ENCODE data around the gene SCN5A.

The SCN5A gene

GRCh38 chr3:38549082-38549481, 100.4 kb downstream of the SCN5A start:
- no peak overlapping the region for H3K4me3 ChIP-seq (ENCODE audit: low read depth, low read length)
- no peaks in the 10 kb centered on the region for H3K27me3 ChIP-seq (ENCODE audit: control insufficient read depth, insufficient read depth, low read length)
- peaks cover 3% of the 10 kb centered on the region for H3K4me1 ChIP-seq (ENCODE audit: control insufficient read depth, insufficient read depth, low read length)
- H3K9ac ChIP-seq (ENCODE audit: low read depth, low read length), result no peak overlapping the region
- H3K9me3 ChIP-seq (ENCODE audit: control insufficient read depth, insufficient read depth, low read length), result no peaks in the 10 kb centered on the region
- H3K36me3 ChIP-seq (ENCODE audit: control insufficient read depth, insufficient read depth, low read length), result no peaks in the 10 kb centered on the region

GRCh38 chr3:38548154-38548931, 101.1 kb downstream of the SCN5A start:
- no peak overlapping the region for H3K9ac ChIP-seq (ENCODE audit: low read depth, low read length)
- no peaks in the 10 kb centered on the region for H3K27me3 ChIP-seq (ENCODE audit: control insufficient read depth, insufficient read depth, low read length)
- no peak overlapping the region for H3K4me3 ChIP-seq (ENCODE audit: low read depth, low read length)
- H3K4me1 ChIP-seq (ENCODE audit: control insufficient read depth, insufficient read depth, low read length), result peaks cover 3% of the 10 kb centered on the region
- no peaks in the 10 kb centered on the region for H3K9me3 ChIP-seq (ENCODE audit: control insufficient read depth, insufficient read depth, low read length)
- no peaks in the 10 kb centered on the region for H3K36me3 ChIP-seq (ENCODE audit: control insufficient read depth, insufficient read depth, low read length)

- Histone ChIP-seq H3K4me1 (ENCODE audit: control insufficient read depth, insufficient read depth, low read length) (peaks cover 3% of the 10 kb centered on the region), H3K27me3 (ENCODE audit: control insufficient read depth, insufficient read depth, low read length) (no peaks in the 10 kb centered on the region), H3K4me3 (ENCODE audit: low read depth, low read length) (no peak overlapping the region), H3K9me3 (ENCODE audit: control insufficient read depth, insufficient read depth, low read length) (no peaks in the 10 kb centered on the region), H3K9ac (ENCODE audit: low read depth, low read length) (no peak overlapping the region), H3K36me3 (ENCODE audit: control insufficient read depth, insufficient read depth, low read length) (no peaks in the 10 kb centered on the region)
Measured at GRCh38 chr3:38545983-38546382, 103.5 kb downstream of the SCN5A start.

- Histone ChIP-seq H3K4me3 (ENCODE audit: low read depth, low read length) (no peak overlapping the region), H3K9me3 (ENCODE audit: control insufficient read depth, insufficient read depth, low read length) (no peaks in the 10 kb centered on the region), H3K4me1 (ENCODE audit: control insufficient read depth, insufficient read depth, low read length) (peaks cover 3% of the 10 kb centered on the region), H3K36me3 (ENCODE audit: control insufficient read depth, insufficient read depth, low read length) (no peaks in the 10 kb centered on the region), H3K27me3 (ENCODE audit: control insufficient read depth, insufficient read depth, low read length) (no peaks in the 10 kb centered on the region), H3K9ac (ENCODE audit: low read depth, low read length) (no peak overlapping the region)
Measured at GRCh38 chr3:38545550-38545949, 103.9 kb downstream of the SCN5A start.

GRCh38 chr3:38544926-38545325, 104.6 kb downstream of the SCN5A start:
- Histone ChIP-seq H3K9ac (ENCODE audit: low read depth, low read length) (no peak overlapping the region), H3K4me3 (ENCODE audit: low read depth, low read length) (no peak overlapping the region), H3K36me3 (ENCODE audit: control insufficient read depth, insufficient read depth, low read length) (no peaks in the 10 kb centered on the region), H3K9me3 (ENCODE audit: control insufficient read depth, insufficient read depth, low read length) (no peaks in the 10 kb centered on the region), H3K27me3 (ENCODE audit: control insufficient read depth, insufficient read depth, low read length) (no peaks in the 10 kb centered on the region), H3K4me1 (ENCODE audit: control insufficient read depth, insufficient read depth, low read length) (peaks cover 3% of the 10 kb centered on the region)

GRCh38 chr3:38543586-38543985, 105.9 kb downstream of the SCN5A start:
- H3K9me3 ChIP-seq (ENCODE audit: control insufficient read depth, insufficient read depth, low read length), result no peaks in the 10 kb centered on the region

GRCh38 chr3:38542401-38543298, 106.8 kb downstream of the SCN5A start:
- Histone ChIP-seq H3K27me3 (ENCODE audit: control insufficient read depth, insufficient read depth, low read length) (no peaks in the 10 kb centered on the region), H3K9me3 (ENCODE audit: control insufficient read depth, insufficient read depth, low read length) (no peaks in the 10 kb centered on the region), H3K4me3 (ENCODE audit: low read depth, low read length) (no peak overlapping the region), H3K36me3 (ENCODE audit: control insufficient read depth, insufficient read depth, low read length) (no peaks in the 10 kb centered on the region), H3K9ac (ENCODE audit: low read depth, low read length) (no peak overlapping the region), H3K4me1 (ENCODE audit: control insufficient read depth, insufficient read depth, low read length) (no peaks in the 10 kb centered on the region)

More at GRCh38 chr3:38543586-38543985, 105.9 kb downstream of the SCN5A start:
- no peaks in the 10 kb centered on the region for H3K36me3 ChIP-seq (ENCODE audit: control insufficient read depth, insufficient read depth, low read length)
- H3K27me3 ChIP-seq (ENCODE audit: control insufficient read depth, insufficient read depth, low read length), result no peaks in the 10 kb centered on the region
- no peak overlapping the region for H3K9ac ChIP-seq (ENCODE audit: low read depth, low read length)
- H3K4me3 ChIP-seq (ENCODE audit: low read depth, low read length), result no peak overlapping the region
- H3K4me1 ChIP-seq (ENCODE audit: control insufficient read depth, insufficient read depth, low read length), result peaks cover 3% of the 10 kb centered on the region

GRCh38 chr3:38541806-38542205, 107.7 kb downstream of the SCN5A start:
- no peak overlapping the region for H3K4me3 ChIP-seq (ENCODE audit: low read depth, low read length)
- no peak overlapping the region for H3K9ac ChIP-seq (ENCODE audit: low read depth, low read length)
- peaks cover 5% of the 10 kb centered on the region for H3K4me1 ChIP-seq (ENCODE audit: control insufficient read depth, insufficient read depth, low read length)
- H3K9me3 ChIP-seq (ENCODE audit: control insufficient read depth, insufficient read depth, low read length), result no peaks in the 10 kb centered on the region
- no peaks in the 10 kb centered on the region for H3K36me3 ChIP-seq (ENCODE audit: control insufficient read depth, insufficient read depth, low read length)
- H3K27me3 ChIP-seq (ENCODE audit: control insufficient read depth, insufficient read depth, low read length), result no peaks in the 10 kb centered on the region

- Histone ChIP-seq H3K36me3 (ENCODE audit: control insufficient read depth, insufficient read depth, low read length) (no peaks in the 10 kb centered on the region), H3K4me3 (ENCODE audit: low read depth, low read length) (no peak overlapping the region), H3K9ac (ENCODE audit: low read depth, low read length) (no peak overlapping the region), H3K27me3 (ENCODE audit: control insufficient read depth, insufficient read depth, low read length) (no peaks in the 10 kb centered on the region), H3K9me3 (ENCODE audit: control insufficient read depth, insufficient read depth, low read length) (no peaks in the 10 kb centered on the region), H3K4me1 (ENCODE audit: control insufficient read depth, insufficient read depth, low read length) (peaks cover 10% of the 10 kb centered on the region)
Measured at GRCh38 chr3:38538773-38539353, 110.6 kb downstream of the SCN5A start.

- no peak overlapping the region for H3K4me3 ChIP-seq (ENCODE audit: low read depth, low read length)
- H3K9me3 ChIP-seq (ENCODE audit: control insufficient read depth, insufficient read depth, low read length), result no peaks in the 10 kb centered on the region
- H3K9ac ChIP-seq (ENCODE audit: low read depth, low read length), result no peak overlapping the region
- no peaks in the 10 kb centered on the region for H3K36me3 ChIP-seq (ENCODE audit: control insufficient read depth, insufficient read depth, low read length)
- no peaks in the 10 kb centered on the region for H3K27me3 ChIP-seq (ENCODE audit: control insufficient read depth, insufficient read depth, low read length)
- peaks cover 10% of the 10 kb centered on the region for H3K4me1 ChIP-seq (ENCODE audit: control insufficient read depth, insufficient read depth, low read length)
Measured at GRCh38 chr3:38536671-38537070, 112.8 kb downstream of the SCN5A start.

- Histone ChIP-seq H3K4me3 (ENCODE audit: low read depth, low read length) (no peak overlapping the region), H3K9me3 (ENCODE audit: control insufficient read depth, insufficient read depth, low read length) (no peaks in the 10 kb centered on the region), H3K36me3 (ENCODE audit: control insufficient read depth, insufficient read depth, low read length) (no peaks in the 10 kb centered on the region), H3K9ac (ENCODE audit: low read depth, low read length) (no peak overlapping the region), H3K4me1 (ENCODE audit: control insufficient read depth, insufficient read depth, low read length) (peaks cover 10% of the 10 kb centered on the region), H3K27me3 (ENCODE audit: control insufficient read depth, insufficient read depth, low read length) (no peaks in the 10 kb centered on the region)
Measured at GRCh38 chr3:38534604-38535003, 114.9 kb downstream of the SCN5A start.
